Fibroblast of mammary gland (primary cell): ENCODE measurements around the gene MSX2.
A peak's percentile ranks its signal among the peaks of the same experiment; 100 is the strongest.
"Not testable (repeated sequence)": the region's sequence is repeated elsewhere in the genome, so short reads cannot be mapped to it uniquely, and the experiment has no call there.

Experiments used
- DNase-seq: peaks from one replicate; pipeline ENCODE4 v3.0.0-alpha.2; 2010; ENCODE audit warnings: low read depth
- H3K4me3 ChIP-seq: 2 replicates; pipeline ENCODE4 v1.5.1; 2011; ENCODE audit warnings: low read depth, mild to moderate bottlenecking, low read length, moderate library complexity; ENCODE audit not compliant: control insufficient read depth
- CTCF ChIP-seq: conservative IDR thresholded peaks from 2 replicates; pipeline ENCODE4 v1.5.1; 2011; ENCODE audit warnings: low read depth, low read length, inconsistent platforms; ENCODE audit not compliant: control insufficient read depth, insufficient read depth

The MSX2 gene

GRCh38 chr5:174752121-174752520, 27.7 kb downstream of the MSX2 start:
- no peak for DNase-seq
- TF ChIP-seq CTCF: no peak
- H3K4me3 ChIP-seq: no peak overlapping the region

DNA sequence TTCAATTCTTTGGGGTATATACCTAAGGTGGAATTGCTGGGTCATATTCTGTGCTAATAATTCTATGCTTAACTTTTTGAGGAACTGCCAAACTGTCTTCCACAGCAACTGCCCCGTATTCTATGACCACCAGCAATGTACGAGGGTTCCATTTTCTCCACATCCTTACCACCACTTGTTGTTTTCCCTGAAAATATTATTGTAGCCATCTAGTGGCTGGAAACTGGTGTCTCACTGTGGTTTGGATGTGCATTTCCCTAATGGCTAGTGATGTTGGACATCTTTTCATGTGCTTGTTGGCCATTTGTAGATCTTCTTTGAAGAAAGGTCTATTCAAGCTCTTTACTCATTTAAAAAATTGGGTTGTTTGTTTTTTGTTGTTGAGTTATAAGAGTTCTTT, 30.7 kb downstream of the MSX2 start:
- no peak overlapping the region for H3K4me3 ChIP-seq
- peak; percentile 22 for TF ChIP-seq CTCF
- no peak for DNase-seq

- no peak for TF ChIP-seq CTCF
- H3K4me3 ChIP-seq: no peak overlapping the region
- DNase-seq: no peak
Measured at GRCh38 chr5:174759091-174759490, 34.7 kb downstream of the MSX2 start.

DNA sequence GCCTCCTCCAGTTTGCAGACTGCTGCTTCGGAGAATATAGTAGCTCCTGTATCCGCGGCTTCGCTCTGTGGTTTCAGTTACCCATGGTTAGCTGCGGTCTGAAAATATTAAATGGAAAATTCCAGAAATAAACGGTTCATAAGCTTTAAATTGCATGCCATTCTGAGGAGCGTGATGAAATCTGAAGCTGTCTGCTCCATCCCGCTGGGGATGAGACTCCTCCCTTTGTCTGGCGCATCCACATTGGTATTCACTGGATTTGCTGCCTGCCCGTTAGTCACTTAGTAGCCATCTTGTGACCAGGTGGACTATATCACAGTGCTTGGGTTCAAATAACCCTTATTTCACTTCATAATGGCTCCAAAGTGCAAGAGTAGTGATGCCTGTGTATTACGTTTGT, 36.3 kb downstream of the MSX2 start:
- no peak for DNase-seq
- no peak overlapping the region for H3K4me3 ChIP-seq
- no peak for TF ChIP-seq CTCF

DNA sequence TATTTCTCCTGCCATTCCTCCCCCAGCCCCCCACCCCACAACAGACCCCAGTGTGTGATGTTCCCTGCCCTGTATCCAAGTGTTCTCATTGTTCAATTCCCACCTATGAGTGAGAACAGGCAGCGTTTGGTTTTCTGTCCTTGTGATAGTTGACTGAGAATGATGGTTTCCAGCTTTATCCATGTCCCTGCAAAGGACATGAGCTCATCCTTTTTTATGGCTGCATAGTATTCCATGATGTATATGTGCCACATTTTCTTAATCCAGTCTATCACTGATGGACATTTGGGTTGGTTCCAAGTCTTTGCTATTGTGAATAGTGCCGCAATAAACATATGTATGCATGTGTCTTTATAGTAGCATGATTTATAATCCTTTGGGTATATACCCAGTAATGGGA, 37.0 kb downstream of the MSX2 start:
- H3K4me3 ChIP-seq, DNase-seq: not testable (repeated sequence)

DNA sequence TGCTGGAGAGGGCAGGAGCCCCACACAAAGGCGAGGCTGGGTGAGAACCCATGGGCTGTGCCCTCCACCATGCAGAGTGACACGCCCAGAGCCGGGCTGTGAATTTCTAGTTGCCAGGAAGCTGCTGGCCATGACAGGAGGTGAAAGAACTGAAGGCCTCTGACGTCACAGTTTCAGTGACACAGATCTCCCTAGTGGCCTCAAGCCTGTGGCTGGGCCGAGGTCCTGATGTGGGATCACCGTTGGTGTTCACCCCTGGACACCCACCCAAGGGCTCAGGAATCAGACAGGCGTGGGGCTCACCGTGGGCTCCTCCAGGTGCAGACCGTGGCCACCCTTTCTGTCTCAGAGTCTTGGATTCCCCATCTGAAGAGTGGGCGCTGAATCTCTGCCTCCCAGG, 39.9 kb downstream of the MSX2 start:
- no peak for DNase-seq
- H3K4me3 ChIP-seq: no peak overlapping the region
- no peak for TF ChIP-seq CTCF

DNA sequence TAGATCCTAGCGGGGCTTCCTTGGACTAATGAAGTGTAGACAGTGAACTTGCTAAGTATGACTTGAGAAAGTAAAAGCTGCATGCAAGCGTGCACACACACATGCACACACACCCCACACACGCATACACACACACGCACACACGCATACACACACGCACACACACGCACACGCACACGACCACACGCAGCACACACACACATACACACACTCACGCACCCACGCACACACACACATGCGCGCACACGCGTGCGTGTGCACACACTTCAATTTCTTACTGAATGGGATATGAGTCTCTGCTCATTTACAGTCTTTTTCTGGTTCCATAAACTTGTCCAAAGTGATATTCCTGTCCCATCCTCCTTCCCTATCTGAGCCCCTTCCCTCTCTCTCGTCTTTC, 41.2 kb downstream of the MSX2 start:
- no peak for TF ChIP-seq CTCF
- DNase-seq: no peak
- H3K4me3 ChIP-seq: no peak overlapping the region
